NB4 (cell line): ENCODE measurements around the gene DCC.

Experiments
- MYC ChIP-seq: IDR thresholded peaks from 2 replicates; pipeline ENCODE4 v1.6.1; 2011; ENCODE audit warnings: low read depth, low read length
- POLR2A ChIP-seq: IDR thresholded peaks from 2 replicates; pipeline ENCODE4 v1.6.1; 2011; ENCODE audit warnings: mild to moderate bottlenecking; ENCODE audit not compliant: insufficient read length; ENCODE audit errors: extremely low read depth
- TF ChIP-seq, protein P1 (sequence below): IDR thresholded peaks from one replicate; pipeline ENCODE4 v1.5.1; 2012; ENCODE audit warnings: low read depth, low read length
- TF ChIP-seq, protein P2 (sequence below): IDR thresholded peaks from 2 replicates; pipeline ENCODE4 v1.6.1; 2011; ENCODE audit warnings: low read depth, low read length

DNA sequence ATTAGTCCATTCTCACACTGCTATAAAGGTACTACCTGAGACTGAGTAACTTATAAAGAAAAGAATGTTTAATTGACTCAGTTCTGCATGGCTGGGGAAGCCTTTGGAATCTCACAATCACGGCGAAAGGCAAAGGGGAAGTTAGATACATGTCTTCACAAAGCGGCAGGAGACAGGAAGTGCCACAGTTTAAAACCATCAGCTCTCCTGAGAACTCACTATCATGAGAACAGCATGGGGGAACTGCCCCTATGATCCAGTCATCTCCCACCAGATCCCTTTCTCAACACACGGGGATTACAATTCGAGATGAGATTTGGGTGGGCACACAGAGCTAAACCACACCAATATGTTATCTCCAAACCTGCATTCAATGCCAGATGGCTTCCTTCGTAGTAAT is 716.1 kb downstream of the DCC start:
- TF ChIP-seq, protein P1, sequence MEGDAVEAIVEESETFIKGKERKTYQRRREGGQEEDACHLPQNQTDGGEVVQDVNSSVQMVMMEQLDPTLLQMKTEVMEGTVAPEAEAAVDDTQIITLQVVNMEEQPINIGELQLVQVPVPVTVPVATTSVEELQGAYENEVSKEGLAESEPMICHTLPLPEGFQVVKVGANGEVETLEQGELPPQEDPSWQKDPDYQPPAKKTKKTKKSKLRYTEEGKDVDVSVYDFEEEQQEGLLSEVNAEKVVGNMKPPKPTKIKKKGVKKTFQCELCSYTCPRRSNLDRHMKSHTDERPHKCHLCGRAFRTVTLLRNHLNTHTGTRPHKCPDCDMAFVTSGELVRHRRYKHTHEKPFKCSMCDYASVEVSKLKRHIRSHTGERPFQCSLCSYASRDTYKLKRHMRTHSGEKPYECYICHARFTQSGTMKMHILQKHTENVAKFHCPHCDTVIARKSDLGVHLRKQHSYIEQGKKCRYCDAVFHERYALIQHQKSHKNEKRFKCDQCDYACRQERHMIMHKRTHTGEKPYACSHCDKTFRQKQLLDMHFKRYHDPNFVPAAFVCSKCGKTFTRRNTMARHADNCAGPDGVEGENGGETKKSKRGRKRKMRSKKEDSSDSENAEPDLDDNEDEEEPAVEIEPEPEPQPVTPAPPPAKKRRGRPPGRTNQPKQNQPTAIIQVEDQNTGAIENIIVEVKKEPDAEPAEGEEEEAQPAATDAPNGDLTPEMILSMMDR = no peak
- TF ChIP-seq POLR2A (no peak), MYC (no peak)
- TF ChIP-seq, protein P2, sequence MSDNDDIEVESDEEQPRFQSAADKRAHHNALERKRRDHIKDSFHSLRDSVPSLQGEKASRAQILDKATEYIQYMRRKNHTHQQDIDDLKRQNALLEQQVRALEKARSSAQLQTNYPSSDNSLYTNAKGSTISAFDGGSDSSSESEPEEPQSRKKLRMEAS = no peak
